GM19043 (cell line): Measurements from ENCODE around the gene MED16.
"Not testable (repeated sequence)": the region's sequence is repeated elsewhere in the genome, so short reads cannot be mapped to it uniquely, and the experiment has no call there.

Experiments used
- ATAC-seq: cut with Tn5 transposase; IDR thresholded peaks from one replicate; pipeline ENCODE4 v1.9.1; 2021; ENCODE audit warnings: low read depth; ENCODE audit not compliant: unreplicated experiment

The MED16 gene

GRCh38 chr19:858868-859843 lies 33.8 kb downstream of the MED16 start, which contains the start of gene CFD:
CFD (plus strand) TSS chr19:859664; CDS start chr19:859690, 26 bp downstream.
- ATAC-seq: no peak

- ATAC-seq: no peak
Observed at GRCh38 chr19:858284-858683, 34.7 kb downstream of the MED16 start.

GRCh38 chr19:855566-856120 lies 37.3 kb downstream of the MED16 start:
- no peak for ATAC-seq

- no peak for ATAC-seq
Observed at GRCh38 chr19:855142-855541, 37.8 kb downstream of the MED16 start.

- ATAC-seq: no peak
Observed at GRCh38 chr19:854549-854948, 38.4 kb downstream of the MED16 start.

GRCh38 chr19:853614-854220 lies 39.3 kb downstream of the MED16 start:
- ATAC-seq: not testable (repeated sequence)

GRCh38 chr19:853014-853585 lies 39.9 kb downstream of the MED16 start:
- ATAC-seq: no peak

GRCh38 chr19:852136-853013 lies 40.6 kb downstream of the MED16 start, which contains the start of gene ELANE:
ELANE (plus strand) TSS chr19:852303; CDS start chr19:852329, 26 bp downstream.
- ATAC-seq: no peak

GRCh38 chr19:850979-851335 lies 42.0 kb downstream of the MED16 start:
- ATAC-seq: no peak

GRCh38 chr19:850221-850978 lies 42.6 kb downstream of the MED16 start:
- no peak for ATAC-seq

GRCh38 chr19:849195-849594 lies 43.8 kb downstream of the MED16 start:
- ATAC-seq: not testable (repeated sequence)

- no peak for ATAC-seq
Observed at GRCh38 chr19:848386-848921, 44.5 kb downstream of the MED16 start.

- no peak for ATAC-seq
Observed at GRCh38 chr19:845707-846521, 47.1 kb downstream of the MED16 start.

- no peak for ATAC-seq
Observed at GRCh38 chr19:844546-844971, 48.4 kb downstream of the MED16 start.

- no peak for ATAC-seq
Observed at GRCh38 chr19:843836-844545, 49.0 kb downstream of the MED16 start.

- no peak for ATAC-seq
Observed at GRCh38 chr19:843180-843835, 49.7 kb downstream of the MED16 start.

- ATAC-seq: not testable (repeated sequence)
Observed at GRCh38 chr19:842802-843179, 50.2 kb downstream of the MED16 start.
